ENCODE results near the gene CCDC57. TPM values are rescaled to one million over a fixed set of nuclear protein-coding genes. Genes with fewer than 3 reads are reported as not detected.

The CCDC57 gene
- total and polyA plus RNA-seq, 2 of the 8 experiments (the other 6 are each of a cell fraction or from before 2014, with no cell fraction given): 8.4 to 12.9 TPM

Small RNA genes lying within 50 kb of the gene (microRNA-seq; reads per million reads assigned to microRNA genes)
- gene MIR6787 (ENCODE audit: borderline microRNAs expressed in 2 of 2, borderline number of aligned reads in 2 of 2, borderline replicate concordance in 1 of 2): 0 to 0.69 reads per million in 2 experiments

Other genes with a start within 250 kb of the CCDC57 start
- gene ASPSCR1, start 235.2 kb downstream of the CCDC57 start, total RNA-seq (2021; fragmentation: NEBNext Ultra II Directional; extraction: Animal tissue kit (Norgen Biotek cat#: 25700)): 41.8 and 43.7 TPM in 2 replicates
- 33.3 and 54.6 TPM in 2 replicates for gene ASPSCR1, start 235.2 kb downstream of the CCDC57 start, polyA plus RNA-seq (2011; rRNA removed)
- 111 and 116 TPM in 2 replicates for gene CENPX, start 190.0 kb downstream of the CCDC57 start, total RNA-seq (2021; fragmentation: NEBNext Ultra II Directional; extraction: Animal tissue kit (Norgen Biotek cat#: 25700))
- gene CENPX, start 190.0 kb downstream of the CCDC57 start, polyA plus RNA-seq (2011; rRNA removed): 122 and 133 TPM in 2 replicates
- 28.2 and 29.0 TPM in 2 replicates for gene LRRC45, start 189.5 kb downstream of the CCDC57 start, total RNA-seq (2021; fragmentation: NEBNext Ultra II Directional; extraction: Animal tissue kit (Norgen Biotek cat#: 25700))
- 11.5 and 17.3 TPM in 2 replicates for gene LRRC45, start 189.5 kb downstream of the CCDC57 start, polyA plus RNA-seq (2011; rRNA removed)
- 167 and 177 TPM in 2 replicates for gene RAC3, start 181.2 kb downstream of the CCDC57 start, total RNA-seq (2021; fragmentation: NEBNext Ultra II Directional; extraction: Animal tissue kit (Norgen Biotek cat#: 25700))
- 299 and 520 TPM in 2 replicates for gene RAC3, start 181.2 kb downstream of the CCDC57 start, polyA plus RNA-seq (2011; rRNA removed)
- 96.3 and 110 TPM in 2 replicates for gene DCXR, start 175.1 kb downstream of the CCDC57 start, total RNA-seq (2021; fragmentation: NEBNext Ultra II Directional; extraction: Animal tissue kit (Norgen Biotek cat#: 25700))
- gene DCXR, start 175.1 kb downstream of the CCDC57 start, polyA plus RNA-seq (2011; rRNA removed): 212 and 338 TPM in 2 replicates
- 26.7 and 30.9 TPM in 2 replicates for gene RFNG, start 161.0 kb downstream of the CCDC57 start, total RNA-seq (2021; fragmentation: NEBNext Ultra II Directional; extraction: Animal tissue kit (Norgen Biotek cat#: 25700))
- 28.4 and 50.3 TPM in 2 replicates for gene RFNG, start 161.0 kb downstream of the CCDC57 start, polyA plus RNA-seq (2011; rRNA removed)
- gene GPS1, start 160.9 kb downstream of the CCDC57 start, total RNA-seq (2021; fragmentation: NEBNext Ultra II Directional; extraction: Animal tissue kit (Norgen Biotek cat#: 25700)): 153 and 157 TPM in 2 replicates
- 277 and 354 TPM in 2 replicates for gene GPS1, start 160.9 kb downstream of the CCDC57 start, polyA plus RNA-seq (2011; rRNA removed)
- 68.0 and 69.1 TPM in 2 replicates for gene DUS1L, start 147.0 kb downstream of the CCDC57 start, total RNA-seq (2021; fragmentation: NEBNext Ultra II Directional; extraction: Animal tissue kit (Norgen Biotek cat#: 25700))
- 34.5 and 60.4 TPM in 2 replicates for gene DUS1L, start 147.0 kb downstream of the CCDC57 start, polyA plus RNA-seq (2011; rRNA removed)
- gene FASN, start 114.6 kb downstream of the CCDC57 start, total RNA-seq (2021; fragmentation: NEBNext Ultra II Directional; extraction: Animal tissue kit (Norgen Biotek cat#: 25700)): 559 and 561 TPM in 2 replicates
- 143 and 206 TPM in 2 replicates for gene FASN, start 114.6 kb downstream of the CCDC57 start, polyA plus RNA-seq (2011; rRNA removed)
- 3.6 and 3.8 TPM in 2 replicates for gene SLC16A3, start 16.2 kb upstream of the CCDC57 start, total RNA-seq (2021; fragmentation: NEBNext Ultra II Directional; extraction: Animal tissue kit (Norgen Biotek cat#: 25700))
- gene SLC16A3, start 16.2 kb upstream of the CCDC57 start, polyA plus RNA-seq (2011; rRNA removed): 8.7 and 12.2 TPM in 2 replicates
- 103 and 107 TPM in 2 replicates for gene CSNK1D, start 60.9 kb upstream of the CCDC57 start, total RNA-seq (2021; fragmentation: NEBNext Ultra II Directional; extraction: Animal tissue kit (Norgen Biotek cat#: 25700))
- 73.5 and 114 TPM in 2 replicates for gene CSNK1D, start 60.9 kb upstream of the CCDC57 start, polyA plus RNA-seq (2011; rRNA removed)
- gene CD7, start 104.8 kb upstream of the CCDC57 start, total RNA-seq (2021; fragmentation: NEBNext Ultra II Directional; extraction: Animal tissue kit (Norgen Biotek cat#: 25700)): 0.86 and 1.3 TPM in 2 replicates
- gene CD7, start 104.8 kb upstream of the CCDC57 start, polyA plus RNA-seq (2011; rRNA removed): 0.83 and 1.8 TPM in 2 replicates
- gene SECTM1, start 120.9 kb upstream of the CCDC57 start, total RNA-seq (2021; fragmentation: NEBNext Ultra II Directional; extraction: Animal tissue kit (Norgen Biotek cat#: 25700)): 0.20 and 0.57 TPM in 2 replicates
- gene SECTM1, start 120.9 kb upstream of the CCDC57 start, polyA plus RNA-seq (2011; rRNA removed): 0.46 and 0.65 TPM in 2 replicates
- 0.38 and 0.54 TPM in 2 replicates for gene TEX19, start 146.4 kb upstream of the CCDC57 start, total RNA-seq (2021; fragmentation: NEBNext Ultra II Directional; extraction: Animal tissue kit (Norgen Biotek cat#: 25700))
- 0.46 and 0.80 TPM in 2 replicates for gene TEX19, start 146.4 kb upstream of the CCDC57 start, polyA plus RNA-seq (2011; rRNA removed)
- gene UTS2R, start 158.9 kb upstream of the CCDC57 start, total RNA-seq (2021; fragmentation: NEBNext Ultra II Directional; extraction: Animal tissue kit (Norgen Biotek cat#: 25700)): 0.63 TPM in 1 of 2 replicates, not detected in the other
- 0.27 and 0.49 TPM in 2 replicates for gene UTS2R, start 158.9 kb upstream of the CCDC57 start, polyA plus RNA-seq (2011; rRNA removed)
- gene HEXD, start 205.5 kb upstream of the CCDC57 start, total RNA-seq (2021; fragmentation: NEBNext Ultra II Directional; extraction: Animal tissue kit (Norgen Biotek cat#: 25700)): 20.6 and 24.2 TPM in 2 replicates
- gene HEXD, start 205.5 kb upstream of the CCDC57 start, polyA plus RNA-seq (2011; rRNA removed): 21.8 and 33.7 TPM in 2 replicates
- gene OGFOD3, start 205.7 kb upstream of the CCDC57 start, total RNA-seq (2021; fragmentation: NEBNext Ultra II Directional; extraction: Animal tissue kit (Norgen Biotek cat#: 25700)): 21.8 and 24.4 TPM in 2 replicates
- 21.1 and 27.9 TPM in 2 replicates for gene OGFOD3, start 205.7 kb upstream of the CCDC57 start, polyA plus RNA-seq (2011; rRNA removed)
- gene CYBC1, start 237.9 kb upstream of the CCDC57 start, total RNA-seq (2021; fragmentation: NEBNext Ultra II Directional; extraction: Animal tissue kit (Norgen Biotek cat#: 25700)): 66.7 and 74.6 TPM in 2 replicates
- 81.4 and 116 TPM in 2 replicates for gene CYBC1, start 237.9 kb upstream of the CCDC57 start, polyA plus RNA-seq (2011; rRNA removed)
- 87.4 and 97.4 TPM in 2 replicates for gene NARF, start 245.9 kb upstream of the CCDC57 start, total RNA-seq (2021; fragmentation: NEBNext Ultra II Directional; extraction: Animal tissue kit (Norgen Biotek cat#: 25700))
- gene NARF, start 245.9 kb upstream of the CCDC57 start, polyA plus RNA-seq (2011; rRNA removed): 131 and 161 TPM in 2 replicates